ENCODE data around the gene MAEA.

Gene MAEA

DNA sequence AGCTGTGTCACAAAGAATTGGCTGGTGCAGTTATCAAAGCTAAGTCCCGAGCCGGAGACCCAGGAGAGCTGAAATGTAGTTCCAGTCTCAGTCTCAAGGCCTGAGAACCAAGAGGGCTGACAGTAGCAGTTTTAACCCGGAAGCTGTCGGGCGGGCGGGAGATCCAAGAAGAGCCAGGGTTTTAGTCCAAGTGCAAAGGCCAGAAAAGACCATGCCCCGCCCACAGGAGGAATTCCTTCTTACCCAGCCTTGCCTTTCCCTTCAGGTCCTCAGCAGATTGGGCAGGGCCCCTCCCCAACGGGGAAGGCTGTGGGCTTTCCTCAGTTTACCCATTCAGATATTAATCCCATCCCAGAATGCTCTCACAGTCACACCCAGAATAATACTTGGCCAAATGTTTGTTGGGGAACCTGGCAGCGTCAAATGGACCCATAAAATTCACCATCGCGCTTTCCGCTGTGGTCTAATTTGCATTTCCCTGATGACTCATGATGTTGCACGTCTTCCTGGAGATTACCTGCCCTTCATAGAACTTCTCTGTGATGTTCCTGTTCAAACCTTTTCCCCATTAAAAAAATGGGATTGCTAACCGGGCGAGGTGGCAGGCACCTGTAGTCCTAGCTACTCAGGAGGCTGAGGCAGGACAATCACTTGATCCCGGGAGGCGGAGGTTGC is 16.2 kb downstream of the MAEA start:
- peak; percentile 56 for DNase-seq

DNA sequence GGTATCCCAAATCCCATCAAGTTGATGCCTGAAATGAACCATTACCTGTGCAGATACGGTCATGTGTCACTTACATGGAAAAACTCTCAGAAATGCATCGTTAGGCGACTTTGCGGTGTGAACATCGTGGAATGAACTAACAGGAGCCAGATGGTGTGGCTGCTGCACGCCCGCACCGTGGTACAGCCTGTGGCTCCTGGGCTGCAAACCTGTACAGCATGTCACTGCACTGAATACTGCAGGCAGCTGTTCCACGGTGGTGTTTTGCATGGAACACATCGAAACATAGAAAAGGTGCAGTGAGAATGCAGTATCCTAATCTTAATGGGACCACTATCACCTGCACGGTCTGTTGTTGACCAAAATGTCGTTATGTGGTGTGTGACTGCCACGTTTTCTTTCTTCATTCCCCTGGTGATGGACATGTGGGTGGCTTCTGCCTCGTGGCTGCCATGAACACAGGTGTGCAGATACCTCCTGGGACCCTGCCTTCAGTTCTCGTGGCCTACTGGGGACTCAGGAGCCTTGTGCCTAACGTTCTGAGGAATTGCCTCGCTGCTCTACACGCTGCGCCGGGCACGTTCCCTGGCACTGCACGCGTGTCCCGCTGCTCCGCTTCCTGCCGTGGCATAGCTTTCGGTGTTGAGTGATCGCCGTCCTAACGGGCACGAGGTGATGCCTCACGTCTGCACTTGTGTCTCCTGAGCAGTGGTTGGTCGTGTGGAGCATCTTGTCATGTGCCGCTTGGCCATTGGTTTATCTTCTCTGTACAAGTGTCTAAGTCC is 18.5 kb downstream of the MAEA start:
- no peak for DNase-seq

DNA sequence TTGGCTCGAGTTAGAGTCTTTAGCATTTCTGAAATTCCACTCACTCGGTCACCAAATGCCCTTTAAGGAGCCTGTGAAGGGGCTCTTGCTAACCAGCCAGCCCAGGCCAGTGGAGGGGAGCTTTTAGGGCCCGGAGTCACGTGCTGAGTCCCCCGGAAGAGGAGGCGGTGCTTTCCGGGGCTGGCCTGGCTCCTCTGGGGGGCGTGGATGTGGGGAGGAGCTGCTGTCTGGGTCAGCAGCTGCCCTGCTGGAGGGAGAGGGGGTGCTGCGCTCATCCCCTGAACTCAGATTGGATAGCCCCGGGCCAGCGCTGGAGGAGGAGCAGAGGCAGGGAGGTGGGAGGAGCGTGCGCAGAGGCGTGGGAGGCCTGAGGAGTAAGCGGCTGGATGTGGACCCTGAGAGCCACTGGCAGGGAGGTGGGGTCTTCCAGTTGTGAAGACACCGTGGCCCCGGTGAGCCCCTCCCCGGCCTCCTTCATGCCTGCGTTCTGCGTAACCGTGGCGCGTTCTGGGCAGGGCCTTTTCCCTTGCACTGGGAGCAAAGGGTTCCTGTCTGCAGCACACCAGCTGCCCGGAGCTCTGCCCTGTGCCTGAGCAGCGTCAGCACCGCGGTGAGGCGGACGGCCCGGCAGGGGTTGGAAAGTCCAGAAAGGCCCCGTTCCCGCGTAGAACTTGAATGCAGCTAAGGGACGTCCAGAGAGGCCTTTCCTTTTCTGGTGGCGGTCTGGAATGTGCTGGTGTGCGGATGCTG is 19.7 kb downstream of the MAEA start:
- peak; percentile 72 for DNase-seq

DNA sequence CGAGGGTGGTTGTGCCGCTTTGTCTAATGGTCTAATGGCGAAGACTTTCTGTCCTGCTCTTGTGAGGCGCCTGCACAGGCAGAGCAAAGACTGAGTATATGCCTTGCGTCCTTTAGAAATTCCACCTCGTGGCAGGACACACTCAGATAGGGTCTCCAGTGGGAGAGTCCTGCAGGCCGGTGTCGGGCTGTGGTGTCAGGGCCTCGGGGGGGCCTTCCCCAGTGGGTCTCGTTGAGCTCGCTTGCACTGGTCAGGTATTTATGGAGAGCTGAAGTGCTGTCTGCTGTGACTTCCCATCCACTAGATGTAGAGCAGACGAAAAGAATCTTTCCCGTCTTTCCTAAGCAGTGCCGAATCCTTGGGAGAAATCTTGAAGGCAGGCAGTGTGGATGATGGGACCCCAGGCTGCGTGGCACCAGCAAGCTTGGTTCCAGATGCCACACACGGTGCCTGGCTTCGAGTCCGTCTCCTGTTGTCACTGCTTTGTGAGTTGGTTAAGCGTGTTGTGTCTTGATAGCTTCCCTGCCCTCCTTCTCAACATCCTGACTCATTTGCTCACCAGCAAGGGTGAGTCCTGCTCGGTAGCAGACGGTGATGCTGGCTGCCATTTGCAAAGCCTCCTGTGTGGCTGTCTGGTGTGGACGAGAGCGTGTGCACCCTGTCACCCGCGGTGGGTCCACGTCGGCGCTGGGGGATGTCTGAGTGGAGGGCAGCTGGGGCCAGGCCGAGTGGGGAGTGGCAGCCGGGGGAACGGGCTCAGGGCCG is 20.5 kb downstream of the MAEA start:
- no peak for DNase-seq

DNA sequence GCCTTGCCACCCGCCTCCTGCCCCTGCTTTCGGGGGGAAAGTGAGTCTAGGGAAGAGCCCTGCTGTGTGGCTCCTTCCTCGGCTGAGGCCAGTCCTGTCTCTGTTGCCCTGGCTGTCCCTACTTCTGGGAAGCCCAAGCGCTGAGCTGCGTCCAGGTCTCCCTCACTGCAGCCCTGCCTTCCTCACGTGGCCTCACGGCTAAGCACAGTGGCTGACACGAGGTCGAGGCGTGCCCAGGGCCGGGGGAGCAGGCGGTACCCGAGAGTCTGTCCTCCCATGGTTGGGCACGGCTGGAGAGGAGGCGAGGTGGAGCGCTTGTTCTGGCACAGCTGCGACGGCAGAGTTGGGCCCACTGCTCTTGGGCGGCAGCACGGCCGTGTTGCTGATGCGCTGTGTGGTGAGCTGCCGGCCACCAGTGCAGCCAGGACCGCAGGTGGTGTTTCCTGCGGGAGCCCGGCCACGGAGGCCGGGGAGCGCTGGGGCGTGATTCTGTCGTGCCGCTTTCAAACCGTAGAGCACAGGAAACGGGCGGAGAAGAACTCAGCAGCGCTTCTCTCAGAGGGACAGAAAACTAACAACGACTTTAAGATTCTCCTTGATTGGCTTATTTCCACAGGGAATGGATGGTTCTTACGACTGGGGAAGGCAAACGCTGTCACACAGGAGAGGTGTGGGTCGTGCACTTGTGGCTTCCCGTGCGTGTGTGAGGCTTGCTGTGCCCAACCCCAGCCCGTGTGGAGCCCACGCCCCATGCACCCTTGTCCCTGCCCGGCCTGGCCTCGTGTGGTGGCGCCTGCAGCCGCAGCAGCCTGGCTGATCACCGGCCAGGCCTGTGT is 21.3 kb downstream of the MAEA start:
- DNase-seq = no peak

DNA sequence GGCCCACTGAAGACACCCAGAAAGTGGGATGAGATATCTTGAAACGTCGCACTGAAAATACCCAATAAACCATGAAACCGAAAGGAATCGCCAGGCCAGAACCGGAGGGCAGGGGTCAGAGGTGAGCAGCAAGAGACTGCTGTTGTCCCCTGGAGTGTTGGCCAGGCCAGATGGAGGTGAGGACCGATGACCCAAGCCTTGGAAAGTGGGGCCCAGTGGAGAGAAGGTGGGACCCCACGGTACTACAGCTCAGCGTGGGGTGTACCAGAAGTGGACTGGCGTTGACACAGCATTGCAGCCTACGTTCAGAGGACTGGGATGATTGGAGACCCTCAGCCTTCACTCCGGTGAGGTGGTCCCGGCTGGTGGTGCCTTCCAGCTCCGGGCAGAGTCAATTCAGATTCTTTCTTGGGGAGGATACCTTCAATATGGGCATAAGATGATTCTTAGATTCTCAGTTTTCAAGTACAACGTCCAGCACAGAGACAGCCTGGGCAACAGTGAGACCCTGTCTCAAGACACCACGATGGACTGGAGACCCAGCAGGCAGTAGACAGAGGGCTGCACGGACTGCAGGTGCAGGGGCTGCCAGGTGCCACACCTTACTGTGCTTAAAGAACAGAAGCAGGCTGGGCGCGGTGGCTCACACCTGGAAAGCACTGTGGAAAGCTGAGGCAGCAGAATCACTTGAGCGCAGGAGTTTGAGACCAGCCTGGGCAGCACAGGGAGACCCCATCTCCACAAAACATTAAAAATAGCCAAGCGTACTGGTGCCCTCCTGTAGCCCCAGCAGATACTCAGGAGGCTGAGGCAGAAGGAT is 23.3 kb downstream of the MAEA start:
- DNase-seq = no peak

DNA sequence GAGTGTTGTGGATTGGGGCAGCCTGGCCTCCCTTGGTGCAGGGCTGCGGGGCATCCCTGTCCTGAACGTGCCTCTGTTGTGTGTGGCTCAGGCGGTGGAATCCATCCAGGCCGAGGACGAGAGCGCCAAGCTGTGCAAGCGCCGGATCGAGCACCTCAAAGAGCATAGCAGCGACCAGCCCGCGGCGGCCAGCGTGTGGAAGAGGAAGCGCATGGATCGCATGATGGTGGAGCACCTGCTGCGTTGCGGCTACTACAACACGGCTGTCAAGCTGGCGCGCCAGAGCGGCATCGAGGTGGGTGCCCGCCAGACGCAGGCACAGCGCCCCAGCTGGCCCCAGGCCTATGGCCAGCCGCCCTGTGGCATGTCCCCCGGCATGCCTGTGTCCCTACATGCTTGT is 25.6 kb downstream of the MAEA start:
- no peak for DNase-seq

DNA sequence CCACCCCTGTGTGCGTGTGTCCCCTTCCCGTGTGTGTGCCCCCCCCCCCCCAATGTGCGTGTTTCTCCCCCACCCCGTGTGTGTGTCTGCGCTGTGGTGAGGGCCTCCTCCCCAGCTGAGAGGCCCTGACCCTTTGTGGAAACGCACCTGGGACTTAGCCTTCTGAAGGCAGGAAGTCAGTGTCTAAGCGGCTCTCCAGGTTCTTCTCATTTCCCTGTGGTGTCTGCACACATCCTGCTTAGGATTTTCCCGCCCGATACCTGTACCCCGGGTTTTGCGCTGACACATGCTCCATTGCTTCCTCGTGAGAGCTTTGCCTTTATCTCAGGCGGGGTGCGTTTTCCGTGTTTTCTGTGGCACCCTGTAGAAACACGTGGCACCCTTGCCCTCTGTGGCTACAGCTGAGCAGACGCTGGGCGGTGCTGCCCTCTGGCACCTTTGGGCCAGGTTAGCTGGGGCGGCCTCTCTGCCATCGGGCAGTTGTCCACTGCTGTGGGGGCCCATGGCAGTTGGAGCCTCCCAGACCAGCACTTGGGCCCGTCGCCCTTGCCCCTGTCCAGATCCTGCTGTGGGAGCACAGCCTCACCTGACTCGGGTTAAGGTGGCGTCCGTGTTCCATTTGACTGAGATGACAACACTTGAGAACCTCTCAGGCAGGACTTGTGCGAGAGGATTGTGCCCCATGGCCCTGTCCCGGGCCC is 26.3 kb downstream of the MAEA start:
- no peak for DNase-seq

DNA sequence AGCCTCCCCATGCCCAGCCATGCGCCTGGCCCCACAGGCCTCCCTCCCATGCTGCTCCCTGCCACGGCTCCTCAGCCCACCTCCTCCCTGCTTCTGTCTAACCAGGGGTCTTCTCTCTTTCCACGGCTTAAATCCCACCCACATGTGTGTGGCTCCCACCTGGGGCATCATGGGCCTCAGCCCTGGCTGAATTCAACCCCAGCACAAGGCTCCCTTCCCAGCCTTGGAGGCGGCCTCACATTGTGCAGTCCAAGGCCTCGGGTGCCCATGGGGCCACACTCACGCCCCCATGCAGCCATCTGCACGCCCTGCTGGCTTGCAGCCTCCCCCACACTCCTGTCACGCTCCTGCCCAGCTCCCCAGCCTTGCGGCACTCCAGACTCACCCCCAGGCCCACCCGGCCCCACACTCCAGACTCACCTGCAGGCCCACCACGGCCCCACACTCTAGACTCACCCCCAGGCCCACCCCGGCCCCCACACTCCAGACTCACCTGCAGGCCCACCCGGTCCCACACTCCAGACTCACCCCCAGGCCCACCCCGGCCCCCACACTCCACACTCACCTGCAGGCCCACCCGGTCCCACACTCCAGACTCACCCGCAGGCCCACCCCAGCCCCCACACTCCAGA is 27.0 kb downstream of the MAEA start:
- no peak for DNase-seq

DNA sequence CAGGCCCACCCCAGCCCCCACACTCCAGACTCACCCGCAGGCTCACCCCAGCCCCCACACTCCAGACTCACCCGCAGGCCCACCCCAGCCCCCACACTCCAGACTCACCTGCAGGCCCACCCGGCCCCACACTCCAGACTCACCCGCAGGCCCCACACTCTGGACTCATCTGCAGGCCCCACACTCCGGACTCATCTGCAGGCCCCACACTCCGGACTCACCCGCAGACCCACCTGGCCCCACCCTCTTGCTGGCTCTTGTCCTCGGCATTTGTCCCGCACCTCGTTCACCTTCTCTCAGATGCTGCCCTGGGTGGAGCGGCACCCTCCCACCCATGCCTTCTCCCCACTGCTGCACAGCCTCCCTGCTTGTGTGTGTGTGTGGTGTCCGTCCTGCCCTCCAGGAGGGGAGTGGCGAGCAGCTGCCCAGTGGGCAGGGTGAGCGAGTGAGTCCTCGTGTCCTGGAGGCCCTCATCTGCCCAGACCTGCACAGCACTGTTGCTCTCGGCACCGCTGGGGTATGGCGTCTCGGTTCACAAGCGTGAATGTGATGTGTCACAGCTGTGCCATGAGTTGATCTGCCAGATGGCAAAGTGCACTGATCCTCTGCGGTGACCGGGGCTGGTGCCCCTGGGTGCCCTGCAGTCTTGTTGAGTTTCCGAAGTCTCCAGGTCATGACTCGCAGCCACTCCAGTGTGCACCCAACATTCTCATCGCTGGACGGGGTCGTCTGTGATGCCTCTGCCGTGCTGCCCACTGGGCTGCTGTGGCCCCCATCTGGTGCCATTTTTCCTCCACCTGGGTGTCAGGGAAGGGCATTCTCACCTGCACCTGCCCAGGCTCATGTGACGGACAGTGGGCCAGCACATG is 27.7 kb downstream of the MAEA start:
- no peak for DNase-seq

DNA sequence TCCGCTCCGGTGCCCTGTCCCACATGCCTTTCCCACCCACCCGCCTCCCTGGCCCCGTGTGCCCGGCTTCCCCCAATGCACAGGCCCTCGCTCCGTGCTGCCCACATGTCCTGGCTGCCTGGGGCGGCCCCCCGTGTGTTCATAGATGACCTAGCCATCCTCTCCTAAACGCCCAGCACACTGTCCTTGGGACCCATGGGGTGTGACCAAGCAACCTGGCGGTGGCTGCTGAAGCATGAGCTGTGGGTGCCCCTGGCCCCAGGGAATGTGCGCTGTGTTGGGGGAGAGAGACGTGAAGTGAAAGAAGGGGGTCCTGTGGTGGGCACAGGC is 28.3 kb downstream of the MAEA start:
- no peak for DNase-seq

DNA sequence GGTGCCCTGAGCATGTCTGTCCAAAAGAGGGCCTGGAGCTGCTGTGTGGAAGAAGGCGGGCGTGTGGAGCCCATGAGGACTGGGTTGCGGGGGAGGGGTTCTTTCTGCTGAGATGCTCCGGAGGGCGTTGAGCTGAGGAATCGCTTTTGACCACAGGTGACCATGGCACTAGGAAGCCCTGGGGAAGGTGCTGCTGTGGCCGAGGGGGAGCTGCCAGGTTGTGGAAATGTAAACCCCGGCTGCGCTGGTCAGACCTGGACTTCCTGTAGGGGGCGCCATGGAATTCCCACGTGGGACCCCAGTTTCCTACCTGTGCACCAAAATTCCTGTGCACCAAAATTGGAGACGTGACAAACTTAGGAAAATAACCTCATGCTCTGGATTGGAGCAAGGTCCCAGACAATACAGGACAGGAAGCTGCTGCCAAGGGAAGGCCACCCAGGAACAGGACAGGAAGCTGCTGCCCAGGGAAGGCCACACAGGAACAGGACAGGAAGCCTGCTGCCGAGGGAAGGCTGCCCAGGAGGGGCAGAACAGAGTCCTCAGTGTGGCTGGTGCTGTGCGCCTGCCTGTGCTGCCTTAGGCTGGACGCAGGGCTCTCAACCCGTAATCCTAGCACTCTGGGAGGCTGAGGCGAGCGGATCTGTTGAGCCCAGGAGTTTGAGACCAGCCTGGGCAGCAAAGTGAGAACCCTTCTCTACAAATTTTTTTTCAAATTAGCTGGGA is 29.0 kb downstream of the MAEA start:
- DNase-seq = no peak

DNA sequence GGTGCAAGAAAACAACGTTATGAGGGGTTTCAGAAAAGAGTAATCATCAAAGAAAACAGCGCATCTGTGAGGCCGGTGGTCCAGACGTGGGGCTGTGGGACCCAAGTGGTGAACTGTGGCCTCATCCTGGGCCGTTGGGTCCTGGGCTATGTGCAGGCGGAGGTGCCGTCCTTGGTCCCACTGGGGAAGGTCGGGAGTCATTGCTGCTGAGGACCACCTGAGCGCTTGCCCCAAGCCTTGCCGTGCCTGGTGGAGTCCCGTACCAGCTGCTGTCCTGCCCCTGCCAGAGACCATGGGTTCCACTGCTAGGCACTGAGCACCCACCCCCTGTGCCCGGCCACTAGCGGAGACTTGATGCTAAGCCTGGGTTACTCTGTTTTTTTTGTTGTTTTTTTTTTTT is 31.8 kb downstream of the MAEA start:
- no peak for DNase-seq

DNA sequence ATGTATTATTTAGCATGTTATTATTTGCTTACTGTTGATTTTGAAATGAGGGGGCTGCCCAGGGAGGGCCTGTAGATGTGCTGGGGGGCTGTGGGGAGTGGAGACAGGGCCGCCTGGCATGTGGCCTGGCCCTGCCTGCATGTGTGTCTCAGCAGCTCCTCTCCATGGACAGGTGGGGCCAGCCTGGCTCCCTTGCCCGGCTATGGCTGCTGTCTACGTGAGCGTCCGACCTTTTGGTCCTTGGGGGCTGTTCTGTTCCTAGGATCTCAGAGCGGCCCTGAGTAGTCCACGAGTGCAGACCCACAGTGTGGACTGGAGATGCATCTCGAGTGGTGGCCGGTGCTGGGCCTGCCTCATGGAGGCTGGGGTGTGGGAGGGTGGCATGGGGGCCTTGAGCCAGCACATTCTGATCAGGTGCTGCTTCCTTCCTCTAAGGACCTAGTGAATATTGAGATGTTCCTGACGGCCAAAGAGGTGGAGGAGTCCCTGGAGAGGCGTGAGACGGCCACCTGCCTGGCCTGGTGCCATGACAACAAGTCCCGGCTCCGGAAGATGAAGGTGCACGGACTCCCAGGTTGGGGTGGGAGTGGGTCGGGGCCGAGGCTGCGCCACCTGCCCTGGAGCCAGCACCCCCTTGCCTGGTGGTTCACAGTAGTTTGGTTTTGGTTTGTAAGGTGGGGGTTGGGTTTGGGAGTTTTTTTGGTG is 32.4 kb downstream of the MAEA start:
- DNase-seq = no peak

DNA sequence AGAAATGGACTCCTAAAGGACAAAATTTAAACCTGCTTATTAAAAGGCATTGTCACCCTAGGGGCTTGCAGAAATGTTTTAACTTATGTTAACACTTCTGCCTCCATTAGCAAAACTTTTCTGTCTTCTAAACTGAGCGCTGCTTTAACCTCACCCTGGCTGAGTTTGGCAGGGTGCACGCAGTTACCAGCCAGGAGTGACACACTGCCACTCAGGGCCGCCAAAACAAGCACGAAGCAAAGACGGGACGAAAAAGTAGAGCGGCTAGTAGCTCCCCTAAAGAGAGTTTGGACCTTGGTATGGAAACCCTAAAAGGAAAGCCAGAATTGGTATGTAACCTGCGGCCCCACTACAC is 33.6 kb downstream of the MAEA start:
- DNase-seq = no peak

DNA sequence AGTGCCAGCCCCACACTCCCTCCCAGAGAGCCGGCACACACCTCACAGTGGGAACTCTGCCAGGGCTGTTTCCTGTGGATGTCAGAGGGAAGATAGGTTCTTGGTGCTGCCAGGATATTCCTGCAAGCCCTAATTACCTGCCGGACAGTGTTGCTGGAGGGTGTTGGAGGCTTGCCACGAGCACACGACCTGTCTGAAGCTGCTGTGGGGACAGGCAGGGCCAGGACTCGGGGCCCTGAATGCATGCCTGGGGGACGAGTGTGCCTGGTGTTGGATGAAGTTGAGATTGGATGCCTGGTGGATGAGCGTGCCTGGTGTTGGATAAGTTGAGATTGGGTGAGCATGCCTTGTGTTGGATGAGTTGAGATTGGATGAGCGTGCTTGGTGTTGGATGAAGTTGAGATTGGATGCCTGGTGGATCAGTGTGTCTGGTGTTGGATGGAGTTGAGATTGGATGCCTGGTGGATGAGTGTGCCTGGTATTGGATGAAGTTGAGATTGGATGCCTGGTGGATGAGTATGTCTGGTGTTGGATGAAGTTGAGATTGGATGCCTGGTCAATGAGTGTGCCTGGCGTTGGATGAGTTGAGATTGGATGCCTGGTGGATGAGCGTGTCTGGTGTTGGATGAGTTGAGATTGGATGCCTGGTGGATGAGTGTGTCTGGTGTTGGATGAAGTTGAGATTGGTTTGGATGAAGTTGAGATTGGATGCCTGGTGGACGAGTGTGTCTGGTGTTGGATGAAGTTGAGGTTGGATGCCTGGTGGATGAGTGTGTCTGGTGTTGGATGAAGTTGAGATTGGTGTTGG is 34.1 kb downstream of the MAEA start:
- no peak for DNase-seq
